Dermis blood vessel endothelial cell (primary cell): ENCODE measurements around the gene KCNJ2. TPM values are rescaled to one million over a fixed set of nuclear protein-coding genes. Genes with fewer than 3 reads are reported as not detected.
A peak's percentile ranks its signal among the peaks of the same experiment; 100 is the strongest.

ENCODE experiments used
- DNase-seq: peaks from one replicate; pipeline ENCODE4 v3.0.0; 2010
- total RNA-seq: library from RNA; depleted of rRNA; stranded (reverse); fragments of >200 nt; gene quantifications from 2 replicates; pipeline ENCODE4 v1.2.3, GENCODE V29; 2014

Gene KCNJ2
- total RNA-seq = 2.7 and 11.6 TPM in 2 replicates

DNA sequence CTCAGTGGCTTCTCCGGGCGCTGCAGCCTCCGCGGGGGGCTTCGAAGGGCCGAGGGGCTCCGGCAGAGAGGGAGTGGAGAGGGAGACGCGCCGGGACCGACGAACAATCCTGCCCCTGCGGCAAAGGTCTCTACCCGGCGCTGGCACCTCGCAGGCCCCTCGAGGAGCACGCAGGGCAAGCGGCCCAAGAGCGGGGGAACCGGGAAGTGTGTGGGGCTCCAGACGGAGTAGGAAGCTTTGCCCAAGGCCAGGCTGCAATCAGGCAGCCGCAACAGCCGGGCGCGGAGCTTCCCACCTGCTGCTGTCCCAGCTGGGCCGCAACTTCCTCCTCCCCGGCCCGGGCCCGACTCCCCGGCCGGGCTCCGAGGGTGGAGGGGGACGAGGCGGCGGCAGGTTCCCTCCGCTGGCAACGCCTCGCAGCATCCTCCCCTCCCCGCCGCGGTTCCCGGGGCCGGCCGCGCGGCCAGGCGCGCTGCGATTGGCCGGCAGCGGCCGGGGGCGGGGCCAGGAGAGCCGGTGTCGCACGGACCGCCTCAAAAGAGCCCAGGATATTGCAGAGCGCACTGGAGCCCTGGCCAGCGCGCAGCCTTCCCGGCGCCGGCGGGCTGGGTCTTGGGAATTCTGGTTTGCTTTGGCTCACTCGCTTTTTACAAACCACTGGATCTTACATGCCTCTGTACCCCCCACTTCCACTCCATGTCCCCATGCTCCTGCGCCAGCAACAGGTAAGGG is at the start of gene KCNJ2:
KCNJ2 (plus strand) TSS at position 556 of the 732 bp plus-strand sequence. CDS start 5,508 bp downstream, outside the sequence.
- DNase-seq = peak; percentile 91

DNA sequence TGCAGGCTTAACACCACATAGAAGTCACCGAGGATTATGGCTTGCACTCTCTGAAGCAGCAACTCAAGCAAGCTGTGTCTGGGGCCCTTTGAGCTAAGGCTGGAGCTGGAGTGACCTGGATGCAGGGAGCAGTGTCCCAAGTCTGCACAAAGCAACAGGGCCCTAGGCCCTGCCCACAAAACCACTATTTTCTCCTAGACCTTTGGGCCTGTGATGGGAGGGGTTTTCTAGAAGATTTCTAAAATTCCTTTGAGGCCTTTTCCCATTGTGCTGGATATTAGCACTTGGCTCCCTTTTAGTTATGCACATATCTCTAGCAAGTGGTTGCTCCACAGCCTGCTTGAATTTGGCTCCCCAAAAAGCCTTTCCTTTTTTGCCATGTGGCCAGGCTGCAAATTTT is 49.8 kb upstream of the KCNJ2 start:
- no peak for DNase-seq

DNA sequence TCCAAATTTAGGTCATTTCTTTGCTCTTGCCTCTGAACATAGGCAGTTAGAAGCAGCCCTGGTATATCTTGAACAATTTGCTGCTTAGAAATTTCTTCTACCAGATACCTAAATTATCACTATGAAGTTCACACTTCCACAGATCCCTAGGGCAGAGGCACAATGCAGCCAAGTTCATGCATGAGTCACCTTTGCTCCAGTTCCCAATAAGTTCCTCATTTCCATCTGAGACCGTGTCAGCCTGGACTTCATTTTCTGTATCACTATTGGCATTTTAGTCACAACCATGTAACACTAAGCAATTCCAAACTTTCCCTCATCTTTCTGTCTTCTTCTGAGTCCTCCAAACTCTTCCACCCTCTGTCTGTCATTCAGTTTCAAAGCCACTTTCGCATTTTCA is 49.3 kb upstream of the KCNJ2 start:
- peak; percentile 66 for DNase-seq

DNA sequence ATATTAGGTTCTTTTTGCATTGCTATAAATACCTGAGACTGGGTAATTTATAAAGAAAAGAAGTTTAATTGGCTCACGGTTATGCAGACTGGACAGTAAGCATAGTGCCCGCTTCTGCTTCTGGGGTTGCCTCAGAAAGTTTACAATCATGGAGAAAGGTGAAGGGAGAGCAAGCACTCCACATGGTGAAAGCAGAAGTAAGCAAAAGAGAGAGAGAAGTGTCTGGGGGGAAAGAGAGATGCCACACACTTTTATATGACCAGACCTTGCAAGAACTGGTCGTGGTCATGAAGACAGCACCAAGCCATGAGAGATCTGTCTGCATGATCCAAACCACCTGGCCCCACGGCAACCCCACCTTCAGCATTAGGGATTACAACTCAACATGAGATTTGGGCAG is 48.9 kb upstream of the KCNJ2 start:
- no peak for DNase-seq

DNA sequence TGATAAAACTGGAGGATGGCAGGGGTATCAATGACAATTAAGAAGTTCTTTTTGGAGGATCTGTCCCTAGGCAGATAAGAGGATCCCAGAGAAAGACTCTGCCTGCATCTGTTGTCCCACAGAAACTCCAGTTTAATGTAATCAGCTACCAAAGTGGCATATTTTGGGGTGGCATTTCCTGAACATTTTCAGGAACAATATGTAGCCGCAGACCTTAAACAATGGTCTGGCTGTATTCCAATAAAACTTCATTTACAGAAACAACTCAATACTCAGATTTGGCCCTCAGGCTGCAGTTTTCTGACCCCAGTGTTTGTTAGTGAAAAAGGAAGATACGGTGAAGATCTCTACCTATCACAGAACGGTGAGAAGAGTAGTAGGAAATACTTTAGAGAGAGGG is 48.2 kb upstream of the KCNJ2 start:
- peak; percentile 88 for DNase-seq

DNA sequence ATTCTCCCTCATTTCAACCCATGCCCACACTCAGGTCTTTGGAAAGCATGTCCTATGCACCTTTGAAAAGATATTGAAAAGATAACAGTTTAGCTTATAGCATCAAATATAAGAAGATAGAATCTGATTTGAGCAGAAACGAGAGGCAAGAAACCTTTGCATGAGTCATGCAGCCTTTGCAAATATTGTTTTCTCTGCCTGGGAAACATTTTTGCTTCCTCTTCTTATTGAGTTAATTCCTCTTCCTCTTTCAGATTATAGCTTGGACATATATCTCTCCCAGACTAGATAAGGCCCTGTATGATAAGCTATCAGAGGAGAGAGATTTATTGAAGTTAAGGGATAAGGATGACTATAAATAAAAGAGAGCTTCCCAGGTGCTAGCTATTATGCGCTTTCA is 46.1 kb upstream of the KCNJ2 start:
- peak; percentile 50 for DNase-seq

DNA sequence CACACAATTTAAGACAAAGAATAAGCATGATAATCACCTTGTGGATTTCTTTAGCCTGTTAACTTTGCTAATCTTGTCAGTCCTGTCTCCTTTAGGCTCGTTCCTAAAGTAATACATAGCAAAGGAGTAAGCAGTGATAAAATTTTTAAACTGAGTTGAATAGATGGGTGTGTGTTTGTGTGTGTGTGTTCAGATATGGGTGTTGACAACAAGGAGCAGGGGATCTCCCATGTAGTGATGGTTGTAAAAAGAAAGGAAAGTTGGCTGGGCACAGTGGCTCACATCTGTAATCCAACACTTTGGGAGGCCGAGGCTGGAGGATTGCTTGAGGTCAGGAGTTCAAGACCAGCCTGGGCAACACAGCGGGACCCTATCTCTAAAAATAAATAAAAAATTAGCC is 44.6 kb upstream of the KCNJ2 start:
- no peak for DNase-seq

DNA sequence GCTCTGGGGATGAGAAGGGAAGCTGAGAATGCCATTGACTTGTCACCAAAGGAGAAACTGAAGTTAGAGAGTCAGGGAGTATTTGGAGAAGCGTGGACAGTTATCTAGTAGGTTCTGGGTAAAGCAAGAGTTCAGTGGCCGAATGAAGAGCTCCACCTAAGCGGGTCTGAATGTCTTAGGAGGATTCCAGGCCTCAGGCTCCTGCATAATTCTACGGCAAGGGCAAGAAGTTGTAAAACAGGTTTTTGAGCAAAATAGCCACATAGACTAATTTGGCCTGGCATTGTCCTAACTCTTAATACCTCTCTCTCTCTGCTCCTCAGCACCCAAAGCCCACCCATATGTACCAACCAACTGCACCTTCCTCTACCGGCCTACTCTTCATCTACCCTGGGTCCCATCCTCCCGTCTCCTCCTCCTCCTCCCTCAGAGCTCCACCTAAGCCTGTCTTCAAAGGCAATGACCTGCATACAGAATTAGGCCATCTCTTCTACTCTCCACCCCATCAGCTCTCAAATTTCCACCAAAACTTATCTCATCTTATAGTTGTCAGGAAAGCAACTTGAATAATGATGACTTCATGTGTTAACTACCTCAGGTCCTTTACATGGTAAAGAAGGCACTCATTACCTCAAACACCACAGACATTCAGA is 42.0 kb upstream of the KCNJ2 start:
- no peak for DNase-seq

DNA sequence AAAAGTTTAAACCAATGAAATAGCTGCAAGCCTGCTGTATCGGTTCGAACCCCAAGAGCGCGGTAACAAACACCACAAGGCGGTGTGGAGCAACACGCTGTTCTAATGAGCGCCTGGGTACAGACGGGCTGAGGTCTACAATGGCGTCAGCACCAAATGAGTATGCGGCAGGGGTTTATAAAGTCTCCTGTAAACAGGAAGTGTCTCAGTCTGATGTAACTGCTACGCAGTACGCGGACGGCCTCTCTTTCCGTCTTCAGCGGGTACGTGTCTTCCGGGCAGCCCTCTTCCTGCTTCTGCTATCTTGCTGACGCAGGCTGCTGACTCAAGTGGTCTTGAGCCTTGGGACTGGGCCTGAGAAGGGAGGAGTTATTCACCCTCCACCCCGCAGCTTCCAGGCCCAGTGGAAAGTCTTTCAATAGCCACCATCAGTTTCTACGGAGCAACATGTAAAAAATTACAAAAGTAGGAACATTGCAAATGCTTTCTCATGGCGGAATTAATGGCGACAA is 40.5 kb upstream of the KCNJ2 start:
- DNase-seq = no peak

DNA sequence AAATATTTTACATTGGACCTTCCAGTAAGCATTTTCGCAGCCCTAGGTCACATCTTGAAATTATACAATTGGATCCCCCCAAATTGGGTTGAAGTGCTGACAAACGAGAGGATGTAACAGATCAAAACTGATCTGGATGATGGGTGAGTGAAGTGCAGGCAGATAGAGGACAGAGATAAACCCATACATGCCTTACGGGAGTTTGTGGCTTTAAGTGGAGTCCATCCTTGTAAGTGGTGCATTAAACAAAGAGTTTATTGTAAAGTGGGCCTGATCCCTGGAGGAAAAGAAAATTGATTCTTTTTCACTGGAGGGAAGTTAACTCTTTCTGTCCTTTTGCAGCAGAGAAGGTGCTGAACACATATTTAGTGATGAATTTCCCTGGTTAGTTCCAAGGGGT is 39.0 kb upstream of the KCNJ2 start:
- no peak for DNase-seq

DNA sequence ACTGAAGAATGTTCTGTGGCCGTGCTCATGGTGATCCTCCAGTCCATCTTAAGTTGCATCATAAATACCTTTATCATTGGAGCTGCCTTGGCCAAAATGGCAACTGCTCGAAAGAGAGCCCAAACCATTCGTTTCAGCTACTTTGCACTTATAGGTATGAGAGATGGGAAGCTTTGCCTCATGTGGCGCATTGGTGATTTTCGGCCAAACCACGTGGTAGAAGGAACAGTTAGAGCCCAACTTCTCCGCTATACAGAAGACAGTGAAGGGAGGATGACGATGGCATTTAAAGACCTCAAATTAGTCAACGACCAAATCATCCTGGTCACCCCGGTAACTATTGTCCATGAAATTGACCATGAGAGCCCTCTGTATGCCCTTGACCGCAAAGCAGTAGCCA is 36.8 kb upstream of the KCNJ2 start:
- no peak for DNase-seq

DNA sequence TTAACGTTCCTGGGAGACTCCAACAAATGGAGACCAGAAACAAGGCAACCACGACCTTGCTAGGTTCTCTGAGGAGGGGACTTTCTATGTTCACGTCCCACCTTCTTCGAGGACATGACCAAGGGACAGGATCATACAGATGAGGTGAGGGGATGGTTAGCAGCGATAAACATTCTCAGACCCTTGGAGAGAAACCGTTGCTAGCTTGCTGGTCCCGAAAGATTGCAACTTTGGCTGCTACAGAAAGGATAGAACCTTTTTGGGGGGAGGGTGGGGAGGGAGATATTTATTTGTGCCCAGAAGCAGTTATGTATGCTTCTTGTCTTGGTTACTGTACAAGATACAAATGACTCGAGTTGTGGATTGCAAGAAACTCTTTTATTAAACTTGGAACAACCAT is 35.3 kb upstream of the KCNJ2 start:
- no peak for DNase-seq

DNA sequence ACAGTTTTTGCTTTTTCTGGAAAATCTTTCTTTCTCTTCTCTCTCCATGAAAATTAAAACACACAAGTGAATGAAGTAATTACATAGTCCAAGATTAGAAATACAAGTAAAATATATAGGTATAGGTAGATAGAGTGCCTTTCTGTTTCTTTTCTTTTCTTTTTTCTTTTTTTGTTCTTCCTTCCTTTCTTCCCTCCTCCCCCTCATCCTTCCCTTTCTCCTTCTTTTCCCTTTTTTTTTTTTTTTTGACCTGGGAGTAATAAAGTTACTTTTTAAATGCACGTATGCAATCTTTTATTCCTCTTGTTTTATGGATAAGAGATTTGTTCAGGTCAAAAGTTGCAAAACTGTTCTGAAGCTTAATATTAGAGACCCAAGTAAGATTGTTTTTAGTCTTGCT is 34.6 kb upstream of the KCNJ2 start:
- DNase-seq = no peak

DNA sequence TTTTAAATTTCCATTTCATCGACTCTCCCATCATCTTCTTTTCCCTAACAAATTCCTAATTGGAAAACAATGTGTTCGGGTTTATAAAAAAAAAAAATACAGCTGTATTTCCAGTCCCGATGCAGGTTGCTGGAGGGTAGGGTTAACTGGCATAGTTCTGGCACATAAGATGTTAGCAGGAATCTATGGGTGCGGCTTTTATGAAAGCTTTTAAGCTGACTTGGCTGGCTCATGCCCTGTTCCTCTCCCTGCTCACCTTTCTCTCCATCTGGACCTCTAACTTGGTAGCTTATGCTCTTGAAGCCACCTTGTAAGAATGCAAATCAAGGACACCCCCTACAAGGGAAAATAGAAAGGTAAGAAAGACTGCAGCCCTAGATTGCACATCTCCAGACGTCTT is 33.2 kb upstream of the KCNJ2 start:
- no peak for DNase-seq

DNA sequence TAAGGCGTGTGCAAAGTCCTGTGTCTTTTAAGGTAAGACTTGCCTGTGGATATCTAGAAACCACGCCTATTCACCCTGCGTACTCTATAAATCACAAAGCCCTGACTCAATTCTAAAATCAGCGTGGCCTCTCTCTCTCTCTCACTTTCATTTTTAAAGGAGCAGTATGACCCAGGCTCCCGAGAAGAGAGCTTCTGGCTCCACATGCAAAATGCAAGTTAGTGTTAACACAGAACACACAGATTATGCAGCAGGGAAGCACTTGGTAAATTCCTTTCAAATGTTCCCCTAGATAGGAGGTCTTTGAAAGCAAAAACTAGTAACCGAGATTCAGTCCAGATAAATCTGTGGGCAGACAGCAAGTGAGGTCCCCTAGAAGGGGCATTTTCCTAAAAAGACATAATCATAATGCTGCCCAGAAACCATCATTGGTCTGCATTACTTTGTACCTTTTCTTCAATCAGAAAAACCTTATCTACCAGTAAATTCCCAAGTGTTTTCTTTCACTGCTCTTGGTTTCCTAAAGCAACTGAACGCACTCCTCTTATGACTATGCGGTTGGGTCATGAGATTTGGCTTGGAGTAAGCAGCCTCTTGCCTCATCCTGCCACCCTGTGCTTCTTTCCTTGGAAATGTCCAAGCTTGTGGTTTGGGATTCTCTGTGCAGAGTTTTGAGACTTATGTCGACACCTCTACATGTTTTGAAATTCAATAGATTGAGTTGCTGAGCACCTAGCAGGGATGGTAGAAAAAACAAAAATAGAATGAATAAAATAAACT is 31.7 kb upstream of the KCNJ2 start:
- peak; percentile 65 for DNase-seq

DNA sequence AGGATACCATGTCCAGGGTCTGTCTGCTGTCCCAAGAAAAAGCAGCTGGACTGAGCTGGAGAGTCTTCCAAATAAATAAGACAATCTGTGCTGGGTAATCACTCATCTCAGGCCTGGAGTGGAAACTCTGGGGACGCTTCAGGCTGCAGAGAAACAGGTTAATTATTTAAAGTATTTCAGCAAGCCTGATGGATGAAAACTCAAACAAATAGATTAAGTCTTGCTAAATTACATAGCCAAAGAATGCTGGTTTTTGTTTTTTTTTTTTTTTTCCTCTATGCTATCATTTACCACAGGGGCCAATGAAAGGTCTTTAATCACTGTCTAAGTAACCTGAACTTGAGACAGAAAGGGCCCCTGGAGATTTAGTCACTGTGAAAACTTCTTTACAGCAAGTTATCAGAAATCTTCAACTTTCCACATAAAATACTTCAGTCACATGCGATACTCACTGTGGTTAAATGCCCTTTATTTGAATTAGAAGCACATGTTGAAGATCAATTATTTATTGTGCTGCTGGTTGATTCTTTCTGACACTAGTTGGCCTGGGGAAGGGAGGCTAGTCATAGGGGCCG is 31.0 kb upstream of the KCNJ2 start:
- DNase-seq = no peak

DNA sequence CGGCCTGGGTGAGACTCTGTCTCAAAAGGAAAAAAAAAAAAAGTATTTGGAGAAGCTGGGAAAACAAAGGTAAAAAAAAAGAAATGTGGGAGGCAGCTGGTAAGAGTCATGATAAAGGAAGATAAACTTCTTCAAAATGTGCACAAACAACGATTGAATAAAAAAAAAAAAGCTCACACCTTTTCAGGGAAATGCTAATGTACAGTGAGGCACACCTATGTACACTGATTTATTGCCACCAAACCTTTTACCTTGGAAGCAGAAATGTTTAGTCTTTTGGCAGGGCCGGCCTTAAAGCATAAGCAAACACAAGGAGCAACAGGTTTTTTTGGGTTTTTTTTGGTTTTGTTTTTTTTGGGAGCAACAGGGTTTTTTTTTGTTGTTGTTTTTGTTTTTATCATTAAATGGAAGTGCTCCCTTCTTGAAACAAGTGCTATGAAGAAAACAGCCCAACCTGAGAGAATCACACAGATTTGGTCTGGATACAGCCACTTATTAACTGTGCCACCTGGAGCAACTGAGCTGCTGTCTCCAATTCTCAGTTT is 29.8 kb upstream of the KCNJ2 start:
- DNase-seq = no peak

DNA sequence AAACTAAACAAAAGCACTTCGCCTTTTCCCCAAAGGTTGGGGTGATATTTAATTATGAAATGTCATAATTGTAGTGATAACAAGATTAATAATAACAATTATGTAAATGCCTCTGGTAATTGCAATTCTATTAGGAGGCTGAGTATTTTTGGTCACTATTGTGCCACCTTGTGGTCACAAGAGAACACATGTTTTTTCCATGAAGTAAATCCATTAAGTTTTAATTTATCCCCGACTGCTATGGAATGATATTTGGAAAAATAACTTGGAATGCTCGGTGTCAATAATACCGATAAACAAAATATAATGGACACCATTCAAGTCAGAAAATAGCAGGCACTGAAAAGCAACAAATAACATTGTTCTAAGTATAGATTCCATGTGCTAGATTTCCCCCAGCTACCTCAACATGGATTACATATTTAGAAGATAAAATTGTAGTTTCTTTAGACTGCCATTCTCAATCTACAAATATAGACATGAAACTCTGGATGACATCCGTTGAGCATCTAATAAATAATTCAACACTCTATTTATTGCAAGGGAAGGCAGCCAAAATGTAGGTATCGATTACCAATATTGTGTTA is 25.0 kb upstream of the KCNJ2 start:
- peak; percentile 77 for DNase-seq

DNA sequence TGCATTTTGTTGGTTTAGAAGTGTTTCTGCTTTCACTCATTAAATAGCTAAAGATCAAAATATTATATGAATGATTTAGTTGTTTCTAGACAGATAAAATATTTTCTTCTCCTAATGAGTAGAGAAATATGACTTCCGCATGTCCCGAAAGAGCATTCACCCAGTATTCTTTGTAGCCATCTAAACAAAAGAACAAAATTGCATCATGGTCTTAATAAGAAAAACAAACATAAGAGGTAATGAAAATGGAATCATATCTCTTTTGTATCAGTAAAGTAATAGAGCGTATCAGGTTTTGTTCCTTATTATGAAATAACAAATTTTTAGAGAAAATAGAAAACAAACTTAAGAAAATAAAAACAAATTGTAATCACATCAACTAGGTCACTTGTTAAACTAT is 16.1 kb upstream of the KCNJ2 start:
- DNase-seq = no peak

DNA sequence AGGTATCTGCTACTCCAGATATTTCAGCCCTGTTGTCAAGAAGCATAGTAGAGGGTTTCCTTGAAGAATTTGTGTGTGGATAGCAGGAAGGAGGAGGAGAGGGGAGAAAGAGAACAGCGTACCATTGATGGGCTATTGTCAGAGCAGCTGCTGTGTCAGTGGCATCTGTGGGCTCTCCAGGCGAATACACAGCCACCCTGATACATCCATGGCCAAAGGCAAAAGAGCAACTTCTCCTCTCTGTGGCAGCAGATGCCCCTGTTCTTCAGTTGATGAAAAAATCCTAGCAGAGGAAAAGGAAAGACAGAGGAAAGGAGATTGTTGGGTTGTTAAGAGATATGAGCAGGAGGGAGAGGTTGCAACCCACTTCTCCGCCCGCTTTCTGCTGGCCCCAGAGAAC is 12.2 kb upstream of the KCNJ2 start:
- no peak for DNase-seq

DNA sequence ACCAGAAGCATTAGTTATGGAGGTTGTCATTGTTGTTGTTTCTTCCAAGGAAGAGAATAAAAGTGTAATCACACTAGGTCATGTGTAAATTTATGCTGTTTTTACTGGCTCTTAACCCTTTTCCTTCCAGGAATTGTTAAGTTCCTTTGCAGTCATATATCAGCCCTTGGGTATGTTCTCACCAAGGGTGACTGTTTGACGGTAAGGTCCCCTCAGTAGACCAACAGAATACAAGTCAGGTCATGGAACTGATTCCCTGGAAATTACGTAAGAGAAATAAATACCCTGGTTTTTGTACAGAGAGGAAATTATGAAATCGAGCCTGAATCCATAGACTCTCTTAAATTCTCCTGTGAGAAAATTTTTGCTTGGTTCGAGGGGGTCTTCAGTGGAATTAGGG is 11.2 kb upstream of the KCNJ2 start:
- DNase-seq = peak; percentile 98

DNA sequence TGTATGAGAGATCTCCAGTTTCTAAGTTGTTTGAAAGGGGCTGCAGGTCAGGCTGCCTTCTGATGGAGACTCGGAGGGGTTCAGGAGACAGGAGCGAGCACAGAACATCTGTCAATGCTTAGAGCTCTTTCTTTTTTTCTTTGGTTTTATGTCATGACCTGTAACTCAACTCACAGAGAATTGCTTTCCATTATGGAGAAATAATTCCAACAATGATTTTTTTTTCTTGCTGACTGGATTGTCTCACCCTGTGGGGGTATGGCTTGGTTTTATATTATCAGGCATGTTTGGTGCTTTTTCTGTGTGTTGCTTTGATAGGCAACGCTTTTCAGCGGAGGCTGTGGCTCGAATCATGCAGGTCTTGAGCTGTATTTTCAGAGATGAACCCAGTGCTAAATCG is 10.7 kb upstream of the KCNJ2 start:
- peak; percentile 58 for DNase-seq

DNA sequence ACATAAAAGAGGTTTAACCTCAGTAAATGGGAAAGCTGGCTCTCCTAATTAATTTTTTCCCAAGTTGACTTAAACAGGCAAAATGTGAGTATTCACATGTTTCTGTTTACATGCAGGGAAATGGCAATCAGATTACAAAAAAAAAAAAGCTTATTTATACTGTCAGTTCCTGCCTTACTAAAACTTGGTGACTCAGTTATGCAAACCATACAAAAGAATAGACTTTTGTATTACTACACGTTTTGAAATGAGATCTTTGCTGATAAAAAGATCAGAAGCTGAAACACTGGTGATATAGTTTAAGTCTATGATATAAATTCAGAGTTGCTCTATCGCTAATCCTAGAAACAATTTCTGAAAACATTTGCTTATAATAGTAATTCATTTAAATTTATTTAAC is 9.4 kb upstream of the KCNJ2 start:
- DNase-seq = peak; percentile 69
